HG03066 (cell line): ENCODE data around the gene DISP1.

Experiments used
- ATAC-seq: cut with Tn5 transposase; IDR thresholded peaks from one replicate; pipeline ENCODE4 v1.9.1; 2021; ENCODE audit warnings: low read depth; ENCODE audit not compliant: unreplicated experiment

The DISP1 gene

GRCh38 chr1:222861062-222861461 is 46.2 kb downstream of the DISP1 start:
- no peak for ATAC-seq
